NCI-H2227 (cell line): ENCODE data around the gene CFAP74.

Experiments
- DNase-seq: peaks from one replicate; lab custom pipeline; 2025; ENCODE audit not compliant: unreplicated experiment; lab: John Stamatoyannopoulos, UW

The CFAP74 gene

GRCh38 chr1:1929102-1929638 lies 74.4 kb downstream of the CFAP74 start:
- no peak for DNase-seq

GRCh38 chr1:1928231-1929101 lies 75.1 kb downstream of the CFAP74 start:
- DNase-seq, result no peak

- DNase-seq, result no peak
Measured at GRCh38 chr1:1927751-1928150, 75.8 kb downstream of the CFAP74 start.

- DNase-seq, result no peak
Measured at GRCh38 chr1:1926886-1927660, 76.5 kb downstream of the CFAP74 start.

GRCh38 chr1:1926346-1926811 lies 77.2 kb downstream of the CFAP74 start:
- DNase-seq, result no peak

GRCh38 chr1:1925437-1926345 lies 77.9 kb downstream of the CFAP74 start:
- DNase-seq, result no peak

GRCh38 chr1:1924849-1925248 lies 78.7 kb downstream of the CFAP74 start:
- DNase-seq, result no peak

- DNase-seq, result no peak
Measured at GRCh38 chr1:1924386-1924785, 79.2 kb downstream of the CFAP74 start.

- no peak for DNase-seq
Measured at GRCh38 chr1:1922956-1923833, 80.4 kb downstream of the CFAP74 start.

GRCh38 chr1:1922702-1922955 lies 81.0 kb downstream of the CFAP74 start:
- DNase-seq, result no peak

- DNase-seq, result no peak
Measured at GRCh38 chr1:1921901-1922701, 81.5 kb downstream of the CFAP74 start.

- DNase-seq, result no peak
Measured at GRCh38 chr1:1921459-1921862, 82.1 kb downstream of the CFAP74 start.

GRCh38 chr1:1920608-1921458 lies 82.8 kb downstream of the CFAP74 start:
- DNase-seq, result no peak

GRCh38 chr1:1920057-1920607 lies 83.5 kb downstream of the CFAP74 start:
- no peak for DNase-seq

- peak; percentile 100 for DNase-seq
Measured at GRCh38 chr1:1919304-1920056, 84.1 kb downstream of the CFAP74 start.

GRCh38 chr1:1918901-1919303 lies 84.7 kb downstream of the CFAP74 start, which contains the start of gene TMEM52:
Gene TMEM52, minus strand, starts transcription at chr1:1919279. Its CDS starts 14 bp downstream, at chr1:1919265.
- no peak for DNase-seq
